Activated naive CD4-positive, alpha-beta T cell treated with anti-CD3 and anti-CD28 coated beads, Interleukin-2, amount 10 ng/mL, durations not matched to agents 7 days and 5 days (primary cell): ENCODE measurements around the gene RHBDD2.

Source experiments
- CTCF ChIA-PET: fragments of 350-600 bp; sonication (Branson Sonifier 250); formaldehyde crosslinking; loops from one replicate; lab custom pipeline; 2021; ENCODE audit warnings: antibody characterized with exemption; lab: Charles Lee
- DNase-seq: peaks from one replicate; pipeline ENCODE4 v3.0.0-alpha.2; 2020
- H3K27ac Mint-ChIP-seq: one replicate; pipeline ENCODE4 v1.8.0; 2021; ENCODE audit warnings: mild to moderate bottlenecking, moderate library complexity, mixed read lengths
- H3K27me3 Mint-ChIP-seq: one replicate; pipeline ENCODE4 v1.8.0; 2021; ENCODE audit warnings: mild to moderate bottlenecking, mixed read lengths
- H3K36me3 Mint-ChIP-seq: one replicate; pipeline ENCODE4 v1.8.0; 2021; ENCODE audit warnings: mixed read lengths
- H3K4me1 Mint-ChIP-seq: one replicate; pipeline ENCODE4 v1.8.0; 2021; ENCODE audit warnings: mixed read lengths
- H3K4me3 Mint-ChIP-seq: one replicate; pipeline ENCODE4 v1.8.0; 2021; ENCODE audit warnings: mild to moderate bottlenecking, moderate library complexity, mixed read lengths
- H3K9me3 Mint-ChIP-seq: one replicate; pipeline ENCODE4 v1.8.0; 2021; ENCODE audit warnings: mixed read lengths

RHBDD2 gene

DNA sequence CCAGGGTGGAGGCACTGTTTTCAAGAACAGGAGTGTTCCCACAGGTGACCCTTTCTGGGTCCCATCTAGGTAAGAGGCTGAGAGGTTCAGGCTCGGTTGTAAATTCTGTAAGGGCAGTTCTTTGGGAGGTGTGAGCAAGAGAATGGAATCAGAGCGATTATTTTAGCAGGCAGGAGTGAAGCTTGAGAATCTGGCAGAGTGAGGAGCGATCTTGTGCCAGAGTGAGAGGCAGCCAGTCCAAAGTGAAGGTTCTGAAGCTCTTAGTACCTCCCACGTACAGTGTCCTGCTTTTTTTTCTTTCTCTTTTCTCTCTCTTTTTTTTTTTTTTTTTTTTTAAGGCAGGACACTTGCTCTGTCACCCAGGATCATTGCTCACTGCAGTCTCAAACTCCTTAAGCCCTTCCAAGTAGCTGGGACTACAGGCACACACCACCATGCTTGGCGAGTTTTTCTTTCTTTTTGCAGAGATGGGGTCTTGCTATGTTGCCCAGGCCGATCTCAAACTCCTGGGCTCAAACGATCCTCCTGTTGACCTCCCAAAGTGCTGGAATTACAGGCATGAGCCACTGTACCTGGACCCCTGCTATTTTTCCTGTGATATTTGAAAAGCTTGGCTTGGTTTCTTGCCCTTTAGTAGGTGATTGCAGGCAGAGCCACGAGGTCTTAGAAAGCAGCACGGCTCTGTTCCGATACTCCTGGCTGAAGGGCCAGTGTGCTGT, 47.0 kb downstream of the RHBDD2 start:
- Mint-ChIP-seq H3K36me3 (no peaks in the 10 kb centered on the region), H3K27me3 (no peaks in the 10 kb centered on the region), H3K27ac (no peak overlapping the region), H3K9me3 (no peaks in the 10 kb centered on the region), H3K4me3 (no peak overlapping the region), H3K4me1 (peaks cover 20% of the 10 kb centered on the region)
- CTCF ChIA-PET: interaction anchor here (1.1 kb wide), 1 partner anchor 94 kb away, joined by 3 read pairs; no protein-coding TSS in a partner anchor
- DNase-seq: no peak

DNA sequence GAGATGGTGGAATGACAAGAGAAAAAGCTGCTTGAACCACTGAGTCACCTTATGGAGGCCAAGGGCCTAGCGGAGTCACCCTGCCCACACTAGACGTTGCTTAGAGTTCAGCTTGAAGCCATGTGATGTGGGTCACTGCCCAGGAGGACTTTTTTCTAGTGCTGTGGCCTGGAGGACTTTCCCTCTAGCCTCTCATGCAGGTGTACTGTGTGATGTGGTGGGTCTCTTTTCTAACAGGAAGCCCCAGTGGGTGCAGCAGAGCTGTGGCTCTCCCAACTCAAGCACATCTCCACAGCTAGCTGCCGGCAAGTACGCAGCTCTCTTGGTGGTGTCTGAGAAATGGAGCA, 49.7 kb downstream of the RHBDD2 start:
- peak overlapping the region; percentile 63 for H3K27ac Mint-ChIP-seq
- no peak overlapping the region for H3K4me3 Mint-ChIP-seq
- CTCF ChIA-PET: interaction anchor here (1.2 kb wide), 1 partner anchor 92 kb away, joined by 4 read pairs; no protein-coding TSS in a partner anchor
- H3K36me3 Mint-ChIP-seq: no peaks in the 10 kb centered on the region
- DNase-seq: peak; percentile 54
- H3K4me1 Mint-ChIP-seq: peaks cover 18% of the 10 kb centered on the region
- no peaks in the 10 kb centered on the region for H3K27me3 Mint-ChIP-seq
- H3K9me3 Mint-ChIP-seq: no peaks in the 10 kb centered on the region

DNA sequence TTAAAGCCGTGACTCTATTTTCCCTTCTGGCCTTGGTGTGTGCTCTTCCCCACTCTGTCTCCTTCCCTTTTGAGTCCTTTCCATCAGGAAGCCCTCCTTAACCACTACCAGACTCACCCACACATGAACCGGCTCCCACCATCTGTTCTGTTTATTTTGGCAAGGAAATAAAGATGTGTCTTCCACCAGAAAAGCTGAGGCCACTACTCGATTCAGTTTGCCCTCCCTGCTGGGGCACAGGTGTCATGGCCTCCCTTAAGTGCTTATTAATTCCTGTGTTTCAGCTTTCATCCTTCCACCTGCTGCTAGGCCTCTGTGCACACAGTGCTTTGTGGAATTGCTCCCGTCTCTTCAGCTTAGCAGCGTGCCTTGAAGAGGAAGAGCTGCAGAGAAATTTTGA, 52.8 kb downstream of the RHBDD2 start:
- no peak overlapping the region for H3K4me3 Mint-ChIP-seq
- no peak overlapping the region for H3K27ac Mint-ChIP-seq
- no peaks in the 10 kb centered on the region for H3K36me3 Mint-ChIP-seq
- no peak for DNase-seq
- H3K4me1 Mint-ChIP-seq: peaks cover 18% of the 10 kb centered on the region
- CTCF ChIA-PET: no interaction called here
- H3K9me3 Mint-ChIP-seq: no peaks in the 10 kb centered on the region
- H3K27me3 Mint-ChIP-seq: no peaks in the 10 kb centered on the region

DNA sequence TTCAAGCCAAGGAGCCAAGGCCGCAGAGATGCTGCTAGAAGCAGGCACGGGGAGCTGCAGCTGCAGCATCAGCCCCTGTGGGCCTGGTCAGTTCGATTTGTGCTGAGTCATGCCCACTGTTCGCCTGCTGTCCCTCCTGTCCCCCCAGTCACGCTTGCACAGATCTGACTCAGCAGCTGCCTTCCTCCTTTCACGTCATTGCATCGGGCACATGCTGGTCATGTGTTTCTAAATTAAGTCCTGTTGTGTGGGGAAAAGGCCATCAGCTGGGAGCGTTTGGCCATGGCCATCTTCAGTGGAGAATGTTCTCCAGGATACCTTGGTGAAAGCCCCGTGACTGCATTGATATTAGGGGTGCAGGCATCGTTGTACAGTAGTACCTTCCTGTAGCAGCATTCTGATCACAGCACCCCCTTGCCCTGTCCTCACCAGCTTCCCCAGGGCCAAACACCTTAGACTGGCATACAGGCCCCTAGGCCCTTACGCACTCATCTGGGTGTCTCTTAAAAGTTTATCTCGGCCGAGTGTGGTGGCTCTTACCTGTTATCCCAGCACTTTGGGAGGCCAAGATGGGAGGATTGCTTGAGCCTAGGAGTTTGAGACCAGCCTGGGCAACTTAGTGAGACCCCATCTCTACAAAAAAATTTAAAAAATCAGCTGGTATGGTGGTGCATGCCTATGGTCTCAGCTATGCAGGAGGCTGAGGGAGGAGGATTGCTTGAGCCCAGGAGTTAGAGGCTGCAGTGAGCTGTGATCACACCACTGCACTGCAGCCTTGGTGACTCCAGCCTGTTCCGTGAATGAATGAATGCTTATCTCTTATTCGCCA, 59.3 kb downstream of the RHBDD2 start:
- Mint-ChIP-seq H3K4me1 (no peaks in the 10 kb centered on the region), H3K27me3 (no peaks in the 10 kb centered on the region), H3K4me3 (no peak overlapping the region), H3K36me3 (no peaks in the 10 kb centered on the region), H3K27ac (no peak overlapping the region), H3K9me3 (no peaks in the 10 kb centered on the region)
- DNase-seq: no peak
- CTCF ChIA-PET: no interaction called here
